NK-92 treated with Interleukin-12 subunit alpha and Interleukin-12 subunit beta, amount 100 ng/mL, for 24 hours (cell line): Measurements from ENCODE around the gene MAPK10.

Experiments
- DNase-seq: peaks from one replicate; lab custom pipeline; 2025; lab: John Stamatoyannopoulos, UW

The MAPK10 gene

GRCh38 chr4:86359944-86360478 is at the start of gene MAPK10:
Gene MAPK10, minus strand, starts transcription at chr4:86360053.
- DNase-seq: peak; percentile 3

GRCh38 chr4:86403575-86403974 is 43.7 kb upstream of the MAPK10 start:
- DNase-seq: no peak

GRCh38 chr4:86401826-86402225 is 42.0 kb upstream of the MAPK10 start:
- DNase-seq: no peak

- DNase-seq: no peak
Observed at GRCh38 chr4:86400216-86400615, 40.4 kb upstream of the MAPK10 start.

- no peak for DNase-seq
Observed at GRCh38 chr4:86398187-86398586, 38.3 kb upstream of the MAPK10 start.

- DNase-seq: no peak
Observed at GRCh38 chr4:86393749-86394148, 33.9 kb upstream of the MAPK10 start.

- DNase-seq: no peak
Observed at GRCh38 chr4:86389664-86390063, 29.8 kb upstream of the MAPK10 start.

- DNase-seq: no peak
Observed at GRCh38 chr4:86388252-86388651, 28.4 kb upstream of the MAPK10 start.

- no peak for DNase-seq
Observed at GRCh38 chr4:86386817-86387415, 27.1 kb upstream of the MAPK10 start.

- no peak for DNase-seq
Observed at GRCh38 chr4:86386201-86386600, 26.3 kb upstream of the MAPK10 start.

- DNase-seq: no peak
Observed at GRCh38 chr4:86381431-86381830, 21.6 kb upstream of the MAPK10 start.

- DNase-seq: no peak
Observed at GRCh38 chr4:86380181-86380724, 20.4 kb upstream of the MAPK10 start.

- DNase-seq: no peak
Observed at GRCh38 chr4:86376850-86377249, 17.0 kb upstream of the MAPK10 start.

- no peak for DNase-seq
Observed at GRCh38 chr4:86368433-86368832, 8.6 kb upstream of the MAPK10 start.

GRCh38 chr4:86367577-86367976 is 7.7 kb upstream of the MAPK10 start:
- DNase-seq: no peak

GRCh38 chr4:86366920-86367319 is 7.1 kb upstream of the MAPK10 start:
- no peak for DNase-seq

GRCh38 chr4:86362510-86362909 is 2.7 kb upstream of the MAPK10 start:
- DNase-seq: no peak

- no peak for DNase-seq
Observed at GRCh38 chr4:86358257-86358656, 1.6 kb downstream of the MAPK10 start.

- no peak for DNase-seq
Observed at GRCh38 chr4:86357608-86358007, 2.2 kb downstream of the MAPK10 start.

- no peak for DNase-seq
Observed at GRCh38 chr4:86356425-86357210, 3.2 kb downstream of the MAPK10 start.

GRCh38 chr4:86354390-86354789 is 5.5 kb downstream of the MAPK10 start:
- DNase-seq: no peak

- no peak for DNase-seq
Observed at GRCh38 chr4:86346320-86346719, 13.5 kb downstream of the MAPK10 start.

- DNase-seq: no peak
Observed at GRCh38 chr4:86344127-86344526, 15.7 kb downstream of the MAPK10 start.
